Stomach (tissue), 8 donors: Measurements from ENCODE around the gene CACNB2. TPM values are rescaled to one million over a fixed set of nuclear protein-coding genes. Genes with fewer than 3 reads are reported as not detected.

Experiments
- polyA plus RNA-seq, 3 donors: library from polyadenylated mRNA; stranded (reverse); fragments of 200-250 nt; gene quantifications; one replicate each; pipeline ENCODE4 v1.2.3, GENCODE V29; 2013
- total RNA-seq, 5 donors: library from RNA; depleted of rRNA; stranded (reverse); fragments of >200 nt; gene quantifications; one replicate each; pipeline versions ENCODE4 v1.1.0 to v1.2.3, GENCODE V29; 2014 to 2016
- donor health status: healthy with polysubstance abuse.
- donor health status: Bipolar disorder and iron deficiency.
- donor health status: healthy.

Gene CACNB2
- total and polyA plus RNA-seq, 8 donors = 0.31 to 42.9 (median 14.3) TPM

Other genes starting within 250 kb of the CACNB2 start
- not detected for gene SLC39A12, start 188.5 kb upstream of the CACNB2 start, total RNA-seq
- not detected for gene SLC39A12, start 188.5 kb upstream of the CACNB2 start, polyA plus RNA-seq